GM21528 (cell line): Measurements from ENCODE around the gene TAS2R7.
"Not testable (repeated sequence)": the region's sequence is repeated elsewhere in the genome, so short reads cannot be mapped to it uniquely, and the experiment has no call there.

ENCODE experiments used
- ATAC-seq: cut with Tn5 transposase; IDR thresholded peaks from one replicate; pipeline ENCODE4 v1.9.1; 2021; ENCODE audit warnings: mild to moderate bottlenecking, moderate library complexity; ENCODE audit not compliant: unreplicated experiment, low FRiP score

Gene TAS2R7, protein sequence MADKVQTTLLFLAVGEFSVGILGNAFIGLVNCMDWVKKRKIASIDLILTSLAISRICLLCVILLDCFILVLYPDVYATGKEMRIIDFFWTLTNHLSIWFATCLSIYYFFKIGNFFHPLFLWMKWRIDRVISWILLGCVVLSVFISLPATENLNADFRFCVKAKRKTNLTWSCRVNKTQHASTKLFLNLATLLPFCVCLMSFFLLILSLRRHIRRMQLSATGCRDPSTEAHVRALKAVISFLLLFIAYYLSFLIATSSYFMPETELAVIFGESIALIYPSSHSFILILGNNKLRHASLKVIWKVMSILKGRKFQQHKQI

DNA sequence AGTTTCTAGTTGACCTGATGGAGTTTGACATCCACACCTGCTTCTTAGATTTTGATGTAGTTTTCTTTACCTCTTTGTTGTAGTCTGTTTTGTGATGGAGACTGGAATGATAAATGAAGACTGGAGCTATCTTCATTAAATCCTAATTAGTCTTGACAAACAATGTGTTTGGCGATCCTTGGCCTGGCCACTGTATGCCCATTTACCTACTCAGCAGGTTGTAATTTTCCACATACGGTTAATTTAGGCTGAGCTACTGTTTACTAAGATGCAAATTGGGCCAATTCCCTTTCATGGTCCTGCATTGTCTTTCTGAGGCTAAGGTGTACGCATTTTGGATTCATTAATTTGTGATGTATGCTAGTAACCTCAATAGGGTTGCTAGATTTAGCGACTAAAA lies at the start of gene TAS2R7:
Gene TAS2R7, minus strand, starts transcription at position 41 of the 400 bp plus-strand sequence. CDS start 57 bp downstream, outside the sequence.
- no peak for ATAC-seq

DNA sequence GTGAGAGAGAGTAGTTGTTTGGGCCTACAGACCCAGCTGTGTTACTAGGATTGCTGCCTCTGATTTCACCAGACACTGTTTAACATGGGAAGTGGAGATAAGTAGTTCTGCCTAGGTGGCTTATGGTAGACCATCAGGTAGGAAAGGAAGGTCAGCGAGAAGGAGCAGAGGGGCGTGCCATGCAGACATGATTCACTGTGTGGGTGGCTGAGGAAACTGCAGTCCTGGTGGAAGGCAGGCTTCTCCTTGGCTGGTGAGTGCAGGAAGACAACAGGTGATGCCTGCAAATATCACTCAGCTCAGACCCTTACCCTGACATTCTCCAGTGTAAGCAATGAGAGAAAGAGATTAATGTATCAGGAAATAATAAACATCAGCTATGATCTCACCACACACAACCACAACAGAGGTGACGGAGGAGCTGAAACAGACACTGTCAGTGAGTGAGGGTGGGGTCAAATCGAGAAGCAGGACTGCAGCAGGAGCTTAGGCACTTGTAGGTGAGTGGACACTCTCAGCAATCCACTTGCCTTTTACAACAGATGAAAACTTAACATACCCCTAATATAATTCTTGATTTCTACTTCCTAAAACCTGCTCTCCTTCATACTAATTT lies 48.9 kb upstream of the TAS2R7 start:
- ATAC-seq, result no peak

DNA sequence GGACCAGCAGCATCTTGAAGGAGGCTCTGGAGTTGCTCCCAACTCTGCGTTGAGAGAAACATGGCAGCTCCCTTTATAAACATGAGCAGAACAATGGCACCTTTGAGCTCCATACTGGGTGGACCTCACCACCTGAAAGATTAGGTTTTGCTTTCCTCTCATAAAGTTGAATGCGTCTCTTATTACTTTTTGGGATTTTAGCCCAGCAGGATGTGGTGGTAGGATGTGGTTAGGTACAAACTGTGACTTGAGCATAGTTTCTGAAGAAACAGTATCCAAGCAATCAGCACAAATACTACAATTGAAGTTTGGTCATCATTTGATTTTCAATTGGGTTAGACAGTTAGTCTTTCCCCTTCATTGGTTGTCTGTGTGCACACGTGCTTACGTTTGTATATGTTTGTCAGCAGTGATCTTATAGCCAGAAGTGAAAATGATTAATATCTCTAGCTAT lies 47.0 kb upstream of the TAS2R7 start, which contains the start of gene PRR4:
Gene PRR4, minus strand, starts transcription at position 51 of the 454 bp plus-strand sequence. Its CDS starts 38 bp downstream, at position 13.
- no peak for ATAC-seq

DNA sequence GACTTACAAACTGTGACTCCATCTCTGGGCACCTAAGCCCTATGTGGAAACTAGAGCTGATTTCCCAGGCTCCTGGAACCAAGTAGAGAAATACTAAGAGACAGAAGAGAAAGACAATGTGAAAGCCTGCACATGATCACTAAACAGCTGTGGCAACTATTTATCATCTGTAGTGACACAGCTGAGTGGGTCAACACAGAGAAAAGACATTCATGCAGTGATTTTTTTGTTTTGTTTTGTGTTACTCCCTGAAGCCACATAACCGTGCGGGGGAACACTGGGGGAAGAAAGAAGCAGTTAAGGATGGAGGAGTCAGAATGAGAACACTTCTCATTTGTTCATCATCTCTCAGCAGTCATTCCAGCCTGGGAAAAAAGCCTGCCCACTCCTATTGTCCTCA lies 45.3 kb upstream of the TAS2R7 start:
- ATAC-seq, result no peak

DNA sequence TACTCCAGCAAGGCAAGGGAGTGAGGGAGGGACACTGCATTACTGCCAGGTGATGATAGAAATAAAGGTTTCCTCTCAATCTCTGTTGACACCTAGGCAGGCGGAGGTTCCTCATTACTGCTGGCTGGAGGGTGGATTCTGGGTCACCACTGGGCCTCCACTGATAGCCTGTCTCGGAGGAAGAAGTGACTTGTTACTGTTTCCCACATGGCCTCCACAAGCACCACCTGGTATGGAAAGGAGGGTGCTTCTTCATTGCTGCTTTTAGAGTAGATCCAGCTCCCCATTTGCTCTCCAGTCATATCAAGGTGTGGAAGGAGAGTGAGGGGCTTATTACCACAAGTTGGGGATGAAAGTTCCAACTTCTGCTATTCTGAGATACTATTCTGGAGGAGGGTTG lies 40.4 kb upstream of the TAS2R7 start:
- ATAC-seq, result no peak

DNA sequence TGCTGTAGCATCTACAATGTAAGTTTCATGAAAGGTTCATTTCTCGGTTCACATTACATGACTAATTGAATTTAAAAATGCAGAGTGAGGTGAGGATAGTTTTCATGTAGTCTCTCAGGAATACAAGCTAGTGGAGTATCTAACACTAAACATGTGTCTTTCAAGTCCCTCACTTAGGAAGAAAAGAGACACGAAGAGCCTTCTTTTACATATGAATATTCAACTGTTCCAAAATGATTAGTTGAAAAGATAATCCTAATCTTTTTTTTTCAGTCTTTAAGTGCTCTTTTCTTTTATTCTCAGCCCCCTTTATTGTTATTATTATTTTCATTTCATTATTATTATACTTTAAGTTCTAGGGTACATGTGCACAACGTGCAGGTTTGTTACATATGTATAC lies 36.0 kb upstream of the TAS2R7 start:
- ATAC-seq, result no peak

DNA sequence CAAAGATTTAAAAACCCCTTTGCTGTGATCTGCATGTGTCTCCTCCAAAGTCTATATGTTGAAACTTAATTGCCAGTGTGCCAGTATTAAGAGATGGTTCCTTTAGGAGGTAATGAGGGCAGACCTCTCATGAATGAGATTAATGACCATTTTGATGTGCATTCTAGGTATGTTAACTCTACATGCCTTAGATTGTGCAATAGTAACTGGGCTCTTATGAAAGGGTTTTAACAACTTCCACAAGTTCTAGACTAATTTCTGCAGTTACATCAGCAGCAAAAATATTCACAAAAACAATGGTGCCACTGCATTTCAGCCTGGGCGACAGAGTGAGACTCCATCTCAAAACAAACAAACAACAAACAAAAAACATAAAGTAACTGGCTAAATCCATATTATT lies 27.6 kb upstream of the TAS2R7 start:
- ATAC-seq, result no peak

DNA sequence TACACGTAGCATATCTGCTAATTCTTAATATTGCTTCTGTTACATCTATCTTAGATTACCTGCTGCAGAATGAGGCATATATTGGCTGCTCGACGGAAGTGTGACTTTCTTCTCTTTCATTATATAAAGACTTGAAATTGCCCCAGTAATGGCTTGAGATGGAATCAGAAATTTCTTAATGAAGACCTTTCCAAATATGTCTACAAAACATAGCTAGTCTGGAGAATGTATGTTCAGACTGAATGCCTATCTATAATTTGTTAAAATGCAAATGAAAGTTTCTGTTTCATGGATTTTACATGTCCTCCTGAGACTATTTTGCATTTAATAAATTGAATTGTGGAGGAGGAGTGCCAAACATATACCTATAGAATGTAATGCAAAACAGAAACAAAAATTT lies 23.8 kb upstream of the TAS2R7 start, which contains the start of gene TAS2R10:
Gene TAS2R10, minus strand, starts transcription at position 101 of the 400 bp plus-strand sequence. Its CDS starts 89 bp downstream, at position 12.
- ATAC-seq, result no peak

DNA sequence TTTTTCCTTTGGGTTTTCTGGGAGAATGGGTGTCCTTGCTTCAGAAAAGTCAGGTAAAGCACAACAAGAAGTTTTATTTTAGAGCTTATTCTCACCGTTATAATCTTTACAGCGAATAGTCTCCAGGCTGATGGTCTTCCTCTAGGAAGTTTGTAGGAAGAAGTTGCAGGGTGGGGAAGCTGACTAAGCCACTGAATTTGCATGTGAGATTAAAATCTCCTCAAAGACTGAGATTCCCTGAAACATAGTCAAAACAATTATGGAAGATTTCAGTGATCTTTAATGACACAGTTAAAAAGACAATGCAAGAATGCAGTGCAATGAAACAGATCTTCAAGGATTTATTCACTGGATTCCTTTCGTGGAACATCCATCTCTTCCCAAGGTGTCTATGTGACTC lies 22.5 kb upstream of the TAS2R7 start:
- ATAC-seq, result no peak

DNA sequence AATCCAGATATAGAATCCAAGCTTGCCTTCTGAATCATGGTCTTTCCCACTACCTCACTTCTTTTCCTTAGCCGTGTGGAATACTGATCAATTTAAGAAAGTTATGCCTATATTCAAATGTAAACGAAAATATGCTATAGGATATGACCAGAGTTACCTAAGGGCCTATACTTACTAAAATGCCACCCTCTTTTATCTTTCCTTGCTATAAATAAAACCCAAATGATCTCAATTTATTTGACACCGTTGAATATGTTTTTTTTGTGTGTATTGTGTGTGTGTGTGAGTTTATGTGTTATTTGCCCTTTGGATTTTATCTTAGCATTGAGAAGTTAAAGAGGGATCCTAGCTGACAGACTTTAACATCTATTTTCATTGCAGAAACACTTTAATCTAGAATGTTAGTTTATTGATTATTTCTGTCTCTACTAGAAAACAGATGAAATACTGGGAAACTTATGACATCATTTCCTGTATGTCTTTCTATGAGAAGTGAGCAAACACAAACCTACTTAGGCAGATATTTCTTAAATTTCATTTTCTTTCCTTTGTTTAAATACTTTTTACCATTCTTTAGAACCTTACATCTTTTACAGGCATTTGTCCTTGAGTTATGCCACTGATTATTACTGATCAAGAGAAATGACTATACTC lies 9.6 kb upstream of the TAS2R7 start:
- ATAC-seq, result no peak

DNA sequence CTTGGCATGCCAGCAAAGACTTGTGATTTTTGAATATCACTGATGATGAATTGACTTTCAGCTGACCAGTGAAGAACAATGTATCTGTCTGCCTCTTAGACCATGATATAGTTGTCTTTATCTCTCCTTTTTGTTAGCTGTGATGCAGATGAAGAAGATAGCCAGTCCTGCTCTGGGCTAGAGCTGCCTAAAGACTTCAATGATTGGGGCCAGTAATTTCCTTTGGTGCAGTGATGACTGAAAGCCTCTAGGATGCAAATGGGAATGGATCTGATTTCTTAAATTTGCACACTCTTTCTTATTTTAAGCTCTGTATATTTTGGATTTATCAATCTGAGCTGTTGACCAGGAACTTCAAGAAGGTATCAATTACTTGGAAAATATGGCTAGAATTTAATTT lies 7.6 kb upstream of the TAS2R7 start, which contains the start of gene TAS2R9:
Gene TAS2R9, minus strand, starts transcription at position 101 of the 400 bp plus-strand sequence. Its CDS starts 93 bp downstream, at position 8.
- ATAC-seq, result no peak

DNA sequence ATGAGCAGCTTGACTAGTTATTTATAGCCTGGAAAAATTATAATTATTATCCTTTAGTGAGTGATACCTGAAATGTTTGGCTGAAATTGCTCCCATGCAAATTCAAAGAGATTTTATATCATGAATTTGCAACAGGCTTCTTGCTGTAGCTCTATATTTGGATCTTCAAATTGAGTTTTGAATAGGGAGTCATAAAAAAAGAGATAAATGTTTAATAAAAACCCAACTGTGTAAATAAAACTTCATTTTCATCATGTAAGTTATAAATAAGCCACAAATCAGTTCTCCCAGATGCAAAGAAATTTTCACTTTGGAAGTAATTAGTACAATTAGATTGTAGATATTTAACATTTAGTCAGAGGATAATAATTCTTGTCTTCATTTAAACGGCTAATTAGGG lies 4.8 kb upstream of the TAS2R7 start, which contains the start of gene TAS2R8:
Gene TAS2R8, minus strand, starts transcription at position 101 of the 400 bp plus-strand sequence. CDS start 306 bp downstream, outside the sequence.
- ATAC-seq, result no peak

DNA sequence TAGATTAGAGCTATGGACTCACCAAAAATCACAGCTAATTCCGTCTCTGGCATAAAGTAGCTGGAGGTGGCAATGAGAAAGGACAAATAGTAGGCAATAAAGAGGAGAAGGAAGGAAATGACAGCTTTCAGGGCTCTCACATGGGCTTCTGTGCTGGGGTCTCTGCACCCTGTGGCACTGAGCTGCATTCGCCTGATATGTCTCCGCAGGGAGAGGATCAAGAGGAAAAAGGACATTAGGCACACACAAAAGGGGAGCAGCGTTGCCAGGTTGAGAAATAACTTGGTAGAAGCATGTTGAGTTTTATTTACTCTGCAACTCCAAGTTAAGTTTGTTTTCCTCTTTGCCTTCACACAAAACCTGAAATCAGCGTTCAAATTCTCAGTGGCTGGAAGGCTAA lies 686 bp downstream of the TAS2R7 start:
- ATAC-seq, result no peak

DNA sequence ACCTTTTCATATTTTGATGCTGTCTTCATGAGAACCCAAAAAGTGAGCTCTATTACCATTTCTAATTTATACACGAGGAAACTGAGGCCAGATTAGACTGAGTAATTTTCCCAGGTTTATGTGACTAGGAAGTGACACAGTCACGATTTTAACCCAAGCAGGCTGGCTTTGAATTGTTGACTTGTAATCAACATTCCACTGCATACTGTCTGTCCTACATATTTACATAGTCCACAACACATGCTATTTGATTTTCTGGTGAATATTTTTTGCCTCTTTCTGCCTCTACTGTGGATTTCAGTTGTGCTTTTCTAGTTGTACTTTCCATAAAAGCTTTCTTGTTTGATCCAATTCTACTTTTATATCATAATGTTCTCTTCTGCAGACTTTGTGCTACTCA lies 8.2 kb downstream of the TAS2R7 start:
- ATAC-seq, result no peak

DNA sequence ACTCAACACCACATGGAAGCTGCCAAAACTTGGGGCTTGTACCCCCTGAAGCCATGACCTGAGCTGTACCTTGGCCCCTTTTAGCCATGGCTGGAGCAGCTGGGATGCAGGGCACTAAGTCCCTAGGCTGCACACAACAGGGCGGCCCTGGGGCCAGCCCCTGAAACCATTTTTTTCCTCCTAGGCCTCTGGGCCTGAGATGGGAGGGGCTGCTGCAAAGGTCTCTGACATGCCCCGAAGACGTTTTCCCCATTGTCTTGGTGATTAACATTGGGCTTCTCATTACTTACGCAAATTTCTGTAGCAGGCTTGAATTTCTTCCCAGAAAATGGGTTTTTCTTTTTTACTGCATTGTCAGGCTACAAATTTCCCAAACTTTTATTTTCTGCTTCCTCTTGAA lies 10.7 kb downstream of the TAS2R7 start:
- not testable (repeated sequence) for ATAC-seq

DNA sequence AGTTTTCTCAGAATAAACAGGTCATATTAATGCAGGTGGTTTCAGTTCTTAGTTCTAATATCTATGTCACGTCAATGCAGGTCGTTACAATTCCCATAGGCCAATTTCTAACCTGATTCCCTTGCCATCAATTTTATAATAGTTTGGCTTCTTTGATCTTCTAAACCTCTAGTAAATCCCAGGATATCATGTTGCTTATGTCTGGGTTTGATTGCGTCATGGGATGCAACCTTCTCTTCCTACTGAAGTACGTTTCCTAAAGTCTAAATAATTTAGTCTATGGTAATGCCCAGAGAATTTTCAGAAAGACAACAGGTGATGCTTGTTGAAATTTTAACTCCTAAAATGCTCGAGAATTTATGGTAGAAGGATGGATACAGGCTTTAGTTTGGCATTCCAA lies 19.2 kb downstream of the TAS2R7 start:
- ATAC-seq, result no peak

DNA sequence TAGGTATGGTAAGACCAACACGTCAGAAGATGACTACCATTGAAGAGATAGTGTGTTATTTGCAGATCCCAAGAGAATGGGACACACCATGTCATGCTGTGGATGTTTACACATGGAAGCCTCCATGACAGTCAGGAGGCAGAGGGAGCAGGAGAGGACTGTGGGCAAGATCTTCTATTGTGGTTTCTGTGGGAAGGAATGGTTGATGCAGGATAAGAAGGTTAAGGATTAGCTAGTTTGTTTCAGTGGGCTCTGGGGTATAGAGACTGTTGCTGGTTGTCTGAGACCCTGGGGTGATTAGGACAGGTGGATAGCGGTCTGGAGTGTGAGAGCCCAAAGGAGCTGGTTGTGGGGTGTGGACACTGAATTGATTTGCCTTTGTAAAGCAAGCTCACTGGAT lies 23.3 kb downstream of the TAS2R7 start:
- ATAC-seq, result no peak

DNA sequence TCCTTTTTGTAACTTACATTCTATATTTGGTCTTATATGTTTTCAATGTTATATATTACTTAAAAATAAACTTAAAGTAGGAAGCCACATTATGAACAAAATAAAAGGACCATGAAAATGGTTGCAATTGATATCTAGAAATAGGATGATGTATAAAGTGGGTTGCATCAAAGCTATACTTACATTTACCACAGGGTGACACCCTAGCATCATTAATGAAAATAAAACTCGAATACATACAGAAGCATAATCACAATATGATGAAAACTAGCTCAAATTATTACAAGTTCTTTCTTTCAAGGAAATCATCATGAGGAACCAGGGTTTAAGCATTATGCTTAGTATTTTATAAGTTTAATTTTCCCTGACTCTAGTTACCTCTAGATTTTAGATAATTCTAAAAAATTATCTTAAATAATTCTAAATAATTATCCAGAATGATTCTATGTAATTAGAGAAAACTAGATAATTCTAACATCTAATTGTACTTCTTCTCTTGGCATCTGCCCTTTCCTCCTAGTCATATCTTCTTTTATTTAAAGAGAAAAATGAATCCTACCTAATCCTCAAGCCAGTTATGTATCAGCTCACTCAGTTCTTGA lies 31.2 kb downstream of the TAS2R7 start:
- ATAC-seq, result no peak

DNA sequence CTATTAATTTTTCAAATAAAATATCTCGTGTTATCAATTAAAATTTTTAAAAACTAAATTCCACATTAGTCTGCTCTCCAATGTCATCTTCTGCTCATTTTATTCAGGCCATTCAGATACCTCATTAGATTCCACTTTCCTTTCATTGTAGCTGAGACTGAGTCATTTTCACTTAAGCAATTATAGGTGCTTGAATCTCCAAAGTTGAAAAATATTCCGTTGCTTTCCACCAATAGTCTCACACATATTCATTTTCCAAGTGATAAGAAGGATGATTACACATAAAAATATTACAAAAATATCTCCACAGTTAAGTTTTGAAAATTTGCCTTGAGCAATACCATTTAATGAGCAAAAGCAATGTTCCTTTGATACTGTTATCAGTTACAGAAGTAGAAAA lies 42.8 kb downstream of the TAS2R7 start:
- no peak for ATAC-seq

DNA sequence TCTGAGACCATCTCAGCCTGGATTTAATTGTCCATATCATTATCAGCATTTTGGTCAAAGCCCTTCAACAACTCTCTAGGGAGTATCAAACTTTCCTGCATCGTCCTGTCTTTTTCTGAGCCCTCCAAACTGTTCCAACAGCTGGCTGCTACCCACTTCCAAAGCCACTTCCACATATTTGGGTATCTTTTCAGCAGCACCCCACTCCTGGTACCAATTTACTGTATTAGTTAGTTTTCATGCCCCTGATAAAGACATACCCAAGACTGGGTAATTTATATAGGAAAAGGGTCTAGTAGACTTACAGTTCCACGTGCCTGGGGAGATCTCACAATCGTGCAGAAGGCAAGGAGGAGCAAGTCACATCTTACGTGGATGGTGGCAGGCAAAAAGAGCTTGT lies 46.2 kb downstream of the TAS2R7 start:
- no peak for ATAC-seq

DNA sequence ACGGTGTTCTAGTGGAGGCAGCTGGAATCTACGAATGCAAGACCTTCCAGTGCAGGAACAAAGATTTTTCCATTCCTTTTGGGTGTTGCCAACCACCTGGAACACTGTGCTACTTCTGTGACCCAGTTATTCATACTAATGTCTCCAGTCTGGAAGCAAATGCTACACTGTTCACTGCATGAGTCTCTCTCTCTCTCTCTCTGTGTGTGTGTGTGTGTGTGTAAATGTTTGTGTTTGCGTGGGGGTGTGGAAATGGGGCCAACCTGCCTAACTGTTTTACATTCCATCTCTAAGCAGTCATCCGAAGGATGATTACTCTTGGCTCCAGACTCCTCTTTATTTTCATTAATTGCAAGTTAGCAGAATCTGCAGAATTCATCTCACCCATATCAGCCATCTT lies 49.4 kb downstream of the TAS2R7 start:
- ATAC-seq, result no peak
